ENCODE data around the gene ATXN7L2.

Gene ATXN7L2

DNA sequence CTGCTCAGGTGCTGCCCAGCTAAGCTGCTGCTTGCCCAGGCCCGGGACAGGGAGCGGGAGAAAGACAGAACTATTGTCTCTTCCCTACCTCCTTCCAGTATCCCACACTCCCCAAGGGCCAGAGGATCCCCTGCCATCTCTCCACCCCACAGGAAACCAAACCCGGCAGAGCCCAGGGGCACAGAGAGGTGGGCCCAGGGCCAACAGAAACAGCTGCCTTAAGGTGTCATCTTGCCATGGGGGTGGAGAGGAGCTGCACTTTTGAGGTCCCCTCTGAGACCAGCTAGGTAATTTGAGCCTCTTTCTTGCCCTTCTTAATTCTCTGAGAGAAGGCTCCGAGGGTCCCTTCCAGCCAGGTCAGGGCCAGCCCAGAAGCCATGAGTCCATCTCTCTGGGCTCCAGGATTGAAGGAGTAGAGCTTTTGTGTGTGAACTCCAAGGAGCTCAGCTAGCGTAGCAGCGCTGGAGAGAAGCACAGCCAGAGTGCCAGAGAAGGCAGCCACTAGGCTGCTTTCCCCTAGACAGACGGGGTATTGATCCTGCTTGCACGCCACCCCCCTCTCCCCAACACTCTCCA lies 46.3 kb downstream of the ATXN7L2 start:
- no peak for DNase-seq

DNA sequence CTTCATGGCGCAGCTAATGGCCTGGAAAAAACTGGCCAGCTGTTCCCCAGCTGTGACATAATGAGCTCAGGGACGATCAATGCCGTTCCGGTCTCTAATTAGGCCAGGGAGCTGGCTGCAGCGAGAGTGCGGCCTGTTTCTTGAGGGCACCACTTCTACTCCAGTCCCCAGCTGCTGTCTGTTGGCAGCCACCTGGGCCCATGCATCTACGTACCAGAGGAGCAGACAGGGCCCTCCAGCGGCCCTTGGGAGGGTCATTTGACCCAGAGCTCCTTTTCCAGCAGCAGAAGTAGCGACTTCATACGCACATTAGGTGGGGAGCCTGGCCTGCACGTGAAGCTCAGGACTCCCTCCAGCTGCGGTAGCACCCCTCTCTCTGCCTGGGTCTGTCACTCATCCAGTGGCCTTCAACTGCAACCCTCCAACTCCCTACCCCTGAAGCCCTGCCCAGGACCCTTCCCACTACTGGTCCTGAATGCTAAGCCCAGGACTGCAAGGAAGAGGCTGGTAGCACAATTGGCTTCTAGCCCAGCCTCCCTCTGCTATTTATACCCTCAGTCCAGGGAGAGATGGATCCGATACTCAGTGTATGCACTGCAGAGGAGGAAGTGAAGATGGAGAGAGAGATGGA lies 46.9 kb downstream of the ATXN7L2 start:
- DNase-seq = no peak

DNA sequence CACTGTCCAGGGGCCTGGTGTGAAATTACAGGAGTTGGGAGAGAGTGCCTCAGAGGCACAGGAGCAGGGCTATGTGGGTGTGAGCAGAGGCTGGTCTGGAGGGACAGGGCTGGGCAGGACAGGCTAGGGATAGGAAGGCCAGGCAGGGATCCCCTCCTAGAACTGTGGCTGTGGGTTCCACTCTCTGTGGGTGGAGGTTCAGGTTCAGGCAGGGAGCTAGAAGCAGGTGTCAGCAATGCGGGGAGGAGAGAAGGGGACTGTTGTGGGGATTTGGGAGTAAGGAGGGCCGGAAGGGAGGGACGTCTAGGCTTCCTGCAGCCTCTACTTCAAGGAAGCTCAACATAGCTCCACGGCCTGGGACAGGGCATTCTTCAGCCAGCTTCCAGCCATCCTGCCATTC lies 47.7 kb downstream of the ATXN7L2 start:
- no peak for DNase-seq

DNA sequence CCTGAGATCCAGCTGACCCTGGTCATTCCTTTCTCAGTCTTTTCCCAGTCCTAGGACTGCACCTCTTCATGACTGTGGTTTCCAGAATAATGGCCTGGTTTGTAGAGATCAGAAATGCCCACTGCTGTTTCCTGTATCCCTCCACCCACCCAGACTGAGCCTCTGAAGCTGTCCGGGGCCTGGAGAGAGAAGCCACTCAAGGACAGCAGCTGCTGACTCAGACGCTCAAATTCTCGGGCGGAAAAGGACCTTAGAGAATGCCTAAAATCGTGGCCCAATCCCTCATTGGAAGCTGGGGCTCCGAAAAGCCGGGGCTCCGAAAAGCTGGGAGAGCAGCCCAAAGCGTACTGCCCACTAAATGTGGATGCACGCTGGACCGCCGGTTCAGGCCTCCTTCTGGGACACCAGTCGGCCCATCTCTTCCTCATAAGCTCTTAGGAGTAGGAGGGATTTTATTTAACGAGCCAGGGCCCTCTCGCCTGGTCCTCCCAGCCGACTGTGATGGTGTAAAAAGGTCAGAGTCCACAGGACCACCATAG lies 48.2 kb downstream of the ATXN7L2 start:
- DNase-seq = no peak

DNA sequence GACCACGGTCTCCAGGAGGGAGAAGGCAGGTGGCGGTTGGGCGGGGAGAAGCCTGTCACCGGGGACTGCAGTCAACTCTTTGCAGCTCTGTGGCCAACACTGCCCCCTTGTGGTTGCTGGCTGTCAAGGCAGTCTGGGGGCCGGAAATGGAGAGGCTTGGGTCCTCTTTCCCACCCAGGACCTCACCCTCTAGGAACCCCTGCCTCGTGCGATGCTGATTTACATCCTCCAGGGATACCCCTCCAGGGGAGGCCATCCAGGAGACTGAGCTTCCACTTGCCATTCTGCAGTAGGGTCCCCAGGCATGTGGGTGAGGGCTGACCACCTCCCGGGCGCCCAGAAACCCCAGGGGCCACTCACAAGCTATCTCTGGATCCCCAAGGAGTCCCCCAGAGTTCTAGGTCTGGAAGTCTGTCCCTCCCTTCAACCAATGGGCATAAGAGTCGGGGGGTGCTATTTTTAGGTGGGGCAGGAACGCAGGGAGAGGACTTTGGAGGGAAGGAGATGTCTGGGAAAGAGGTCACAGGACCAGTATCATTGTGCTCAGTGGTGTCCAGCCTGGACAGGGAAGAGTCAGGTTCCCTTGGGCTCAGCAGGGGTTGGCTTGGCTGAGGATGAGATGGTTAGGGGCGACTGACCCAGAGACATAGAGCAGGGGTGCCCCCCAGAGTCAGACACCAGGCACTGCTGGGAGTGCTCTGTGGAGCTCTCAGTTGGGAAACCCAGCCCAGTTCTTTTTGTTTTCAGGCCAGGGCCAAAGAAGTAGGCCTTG lies 48.8 kb downstream of the ATXN7L2 start:
- DNase-seq = peak; percentile 92

DNA sequence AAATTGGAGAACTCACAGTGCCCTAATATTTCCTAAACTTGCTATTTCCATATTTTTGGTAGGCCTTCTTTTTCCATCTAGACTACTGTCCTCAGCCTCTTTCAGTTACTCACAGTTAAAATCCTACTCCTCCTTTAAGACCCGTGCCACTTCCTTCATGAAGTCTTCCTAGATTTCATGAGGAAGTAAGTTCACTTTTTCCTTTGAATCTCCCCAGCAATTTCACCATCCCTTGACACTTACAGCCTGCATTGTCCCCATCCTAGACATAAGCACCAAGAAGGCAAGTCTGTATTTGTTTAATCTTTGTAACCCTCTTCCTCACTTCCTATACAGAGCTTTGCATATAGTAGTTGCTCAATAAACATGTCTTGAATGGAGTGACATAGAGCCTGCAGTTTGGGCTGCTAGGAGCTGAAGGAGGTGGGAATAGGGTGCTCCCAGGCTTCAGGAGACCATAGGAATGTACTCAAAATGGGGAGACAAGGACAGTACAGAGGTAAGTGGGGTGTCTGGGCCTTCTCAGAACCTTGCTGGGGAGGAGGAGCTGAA lies 50.7 kb downstream of the ATXN7L2 start:
- DNase-seq = no peak

DNA sequence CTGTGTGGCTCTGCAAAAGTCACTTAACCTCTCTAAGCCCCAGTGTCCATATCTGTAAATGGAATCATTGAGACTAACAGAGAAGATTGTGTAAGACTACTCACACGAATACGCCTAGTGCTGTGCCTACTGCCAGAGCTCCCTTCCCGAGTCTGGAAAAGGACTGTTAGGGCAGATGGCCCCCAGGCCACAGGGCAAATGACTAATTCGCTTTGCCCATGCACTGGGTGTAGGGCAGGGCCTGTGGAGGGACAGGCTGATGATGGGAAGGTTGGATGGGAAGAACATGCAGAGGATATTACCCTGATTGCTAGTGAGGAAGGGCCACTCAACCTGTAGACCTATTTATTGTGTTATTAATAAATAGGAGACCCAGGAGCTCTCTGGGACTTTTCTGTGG lies 51.8 kb downstream of the ATXN7L2 start:
- no peak for DNase-seq

DNA sequence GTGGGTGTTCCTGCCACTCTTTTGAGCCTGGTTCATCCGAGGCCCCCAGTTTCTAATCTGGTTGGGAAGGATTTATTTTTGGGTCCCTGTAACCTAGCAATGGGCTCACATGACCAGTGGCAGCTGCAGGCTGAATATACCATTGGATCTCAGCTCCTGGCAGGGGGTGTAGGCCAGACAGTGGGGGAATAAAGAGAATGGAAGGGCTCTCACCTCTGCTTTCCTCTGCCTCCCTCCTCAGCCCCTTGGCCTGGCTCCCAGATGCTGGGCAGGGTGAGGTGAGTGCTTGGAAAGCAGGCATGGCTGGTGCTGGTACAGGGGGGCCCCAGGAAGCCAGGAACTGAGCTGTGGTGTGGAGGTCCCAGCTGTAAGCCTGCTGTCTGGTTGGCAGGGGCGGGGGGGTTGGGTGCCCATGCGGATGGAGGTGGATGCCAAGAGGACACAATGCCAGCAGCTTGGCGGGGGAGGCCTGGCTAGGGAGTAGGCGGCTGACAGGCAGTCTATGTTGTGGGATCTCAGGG lies 52.3 kb downstream of the ATXN7L2 start:
- no peak for DNase-seq

DNA sequence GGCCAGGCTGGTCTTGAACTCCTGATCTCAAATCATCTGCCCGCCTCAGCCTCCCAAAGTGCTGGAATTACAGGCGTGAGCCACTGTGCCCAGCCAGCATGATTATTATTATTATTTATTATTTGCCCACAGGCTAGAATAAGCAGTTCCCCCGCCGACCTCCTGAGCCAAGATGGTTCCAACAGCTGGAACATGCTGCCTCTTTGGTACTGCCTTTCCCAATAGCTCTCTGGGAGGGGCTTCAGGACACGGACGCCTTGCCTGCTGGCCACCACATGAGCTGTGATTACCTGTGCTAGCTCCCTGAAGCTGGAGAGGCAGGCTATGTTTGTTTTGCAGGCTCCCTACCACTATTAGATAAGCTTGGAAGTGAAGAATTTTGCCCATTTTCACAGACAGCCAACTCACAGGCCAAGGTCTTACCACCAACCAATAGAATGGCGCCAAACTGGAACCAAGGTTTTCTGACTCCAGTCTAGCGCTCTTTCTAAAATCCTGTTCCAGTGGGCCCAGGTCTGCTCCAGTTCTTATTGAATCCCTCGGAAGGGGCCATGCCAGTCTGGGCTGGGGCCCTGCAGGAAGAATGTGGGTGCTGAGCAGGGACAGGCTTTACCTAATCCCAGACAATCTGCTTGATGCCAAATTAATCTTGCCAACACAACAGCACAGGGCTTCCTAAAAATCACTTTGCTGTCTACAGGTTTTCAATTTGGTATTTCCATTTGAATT lies 53.9 kb downstream of the ATXN7L2 start:
- DNase-seq = no peak

DNA sequence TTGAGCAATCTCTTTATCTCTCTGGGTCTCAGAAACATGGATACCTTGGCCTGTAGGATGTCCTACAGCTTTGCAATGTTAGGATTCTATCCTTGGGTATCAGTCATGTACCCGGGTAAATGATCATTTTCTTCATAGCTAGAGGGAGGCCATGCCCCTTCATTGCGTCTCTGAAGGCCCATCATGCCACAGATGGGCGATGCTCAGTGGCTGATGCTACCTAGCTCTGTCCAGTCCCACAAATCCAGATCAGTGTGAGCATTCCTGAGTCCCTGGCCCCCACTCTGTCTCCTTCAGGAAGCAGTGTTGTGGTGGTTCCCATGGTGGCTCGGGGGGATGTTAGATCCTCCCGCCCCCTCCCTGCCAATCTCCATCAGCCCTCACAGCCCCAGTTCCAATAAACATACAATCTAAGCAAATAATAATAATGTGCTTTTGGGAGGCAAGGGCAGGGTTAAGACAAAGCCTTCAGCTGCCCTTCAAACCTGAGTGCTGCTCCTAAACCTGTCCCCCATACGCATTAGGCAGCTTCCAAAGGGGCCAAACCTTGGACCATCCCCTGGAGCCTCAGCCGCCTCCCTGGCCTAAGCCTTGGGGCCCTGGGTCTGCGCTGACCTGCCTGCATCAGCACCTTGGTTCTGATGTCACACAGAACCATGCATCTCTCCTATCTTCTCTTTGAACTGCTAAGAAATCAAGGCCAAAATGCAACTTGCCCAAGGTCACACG lies 55.3 kb downstream of the ATXN7L2 start:
- no peak for DNase-seq

DNA sequence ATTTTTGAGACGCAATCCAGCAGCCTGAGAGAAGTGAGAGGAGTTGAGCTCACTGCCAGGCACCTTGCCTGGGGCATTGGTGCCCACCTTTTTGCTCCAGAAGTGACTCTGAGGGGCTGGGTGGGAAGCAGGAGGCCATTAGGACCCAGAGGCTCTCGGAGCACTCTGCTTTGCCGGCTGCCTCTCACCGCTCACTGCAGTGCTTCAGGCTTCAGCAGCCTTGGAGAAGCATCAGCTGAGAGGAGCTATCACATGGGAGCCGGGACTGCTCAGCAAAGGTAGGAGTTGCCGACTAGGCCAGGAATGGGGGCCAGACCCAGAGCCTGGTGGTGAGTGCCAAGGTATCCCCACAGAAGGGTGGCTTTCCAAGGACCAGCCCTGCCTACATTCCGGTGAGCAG lies 56.0 kb downstream of the ATXN7L2 start, which contains the start of gene GPR61:
Gene GPR61, plus strand, starts transcription at position 197 of the 400 bp plus-strand sequence. CDS start 3,151 bp downstream, outside the sequence.
- DNase-seq = no peak

DNA sequence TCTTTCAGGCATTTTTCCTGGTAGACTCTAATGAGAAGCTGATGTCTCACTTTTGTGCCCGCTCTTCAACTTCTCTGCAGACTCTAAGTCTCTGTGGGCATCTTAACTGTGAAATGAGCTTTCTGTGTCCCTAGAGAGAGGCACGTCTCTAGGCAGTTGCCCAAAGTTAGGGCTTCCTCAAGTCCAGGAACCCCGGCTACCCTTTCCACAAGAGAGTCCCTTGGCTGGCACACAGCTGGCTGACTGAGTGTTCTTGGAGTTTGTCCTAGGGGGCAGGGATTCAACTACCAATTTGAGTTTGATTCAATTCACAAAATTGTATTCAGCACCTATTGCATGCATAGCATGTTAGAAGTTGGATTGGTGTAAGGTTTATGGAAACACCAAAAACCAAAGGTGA lies 57.4 kb downstream of the ATXN7L2 start:
- DNase-seq = no peak
